T-helper 17 cell (primary cell): Measurements from ENCODE around the gene HSD17B11. TPM values are rescaled to one million over a fixed set of nuclear protein-coding genes. Genes with fewer than 3 reads are reported as not detected.
"Not testable (repeated sequence)": the region's sequence is repeated elsewhere in the genome, so short reads cannot be mapped to it uniquely, and the experiment has no call there.

Source experiments
- ATAC-seq: fragments of 150-1000 bp; cut with Tn5 transposase; 2 replicates; pipeline ENCODE4 v1.10.0; 2021; ENCODE audit warnings: mild to moderate bottlenecking, moderate library complexity
- DNase-seq, 3 donors: peaks; one replicate each; pipeline versions ENCODE4 v3.0.0 to v3.0.0-alpha.2; 2020 to 2021
- H3K9me3 ChIP-seq: one replicate; pipeline ENCODE4 v1.7.0; 2013; ENCODE audit warnings: low read length, mild to moderate bottlenecking; ENCODE audit not compliant: control insufficient read depth, poor library complexity, severe bottlenecking
- H3K27ac Mint-ChIP-seq: one replicate; pipeline ENCODE4 v1.8.0; 2022; ENCODE audit warnings: mild to moderate bottlenecking, moderate library complexity, mixed read lengths
- H3K27me3 Mint-ChIP-seq: one replicate; pipeline ENCODE4 v1.8.0; 2022; ENCODE audit warnings: mixed read lengths
- H3K36me3 Mint-ChIP-seq: one replicate; pipeline ENCODE4 v1.8.0; 2022; ENCODE audit warnings: low read depth, mixed read lengths
- H3K4me1 Mint-ChIP-seq: one replicate; pipeline ENCODE4 v1.8.0; 2022; ENCODE audit warnings: mild to moderate bottlenecking, mixed read lengths
- H3K4me3 Mint-ChIP-seq: one replicate; pipeline ENCODE4 v1.8.0; 2022; ENCODE audit warnings: mild to moderate bottlenecking, moderate library complexity, mixed read lengths
- total RNA-seq, 4 donors: library from RNA in 2 of 4; stranded (reverse) in 2 of 4; gene quantifications; one replicate each; pipeline ENCODE4 v1.2.3 and lab custom pipeline; 2022 to 2026

Gene HSD17B11
- total RNA-seq, 2 donors from 2014 or later: 27.7 to 40.7 TPM

DNA sequence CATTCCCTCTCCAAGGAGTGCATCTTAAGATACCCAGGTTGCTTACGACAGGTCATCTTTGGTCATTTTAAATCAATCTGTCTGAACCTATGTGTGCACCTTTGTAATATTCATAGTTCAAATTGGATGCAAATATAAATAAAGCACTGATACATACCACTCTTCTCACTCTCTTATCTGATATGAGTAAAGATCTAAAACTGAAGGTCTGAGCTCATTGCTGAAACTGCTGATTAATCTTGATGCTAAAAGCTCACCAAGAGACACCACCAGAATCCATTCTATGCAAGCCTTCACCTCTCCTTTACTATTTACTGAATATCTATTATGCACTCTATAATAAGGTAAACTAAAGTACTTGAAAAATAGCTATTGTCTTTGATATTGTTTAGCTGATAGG, 84.9 kb downstream of the HSD17B11 start:
- Mint-ChIP-seq H3K27ac (no peak overlapping the region), H3K4me1 (peaks cover 3% of the 10 kb centered on the region), H3K4me3 (no peak overlapping the region), H3K27me3 (peaks cover 7% of the 10 kb centered on the region), H3K36me3 (peaks cover 2% of the 10 kb centered on the region)
- no peaks in the 10 kb centered on the region for H3K9me3 ChIP-seq
- ATAC-seq (no peak), DNase-seq (no peak)

DNA sequence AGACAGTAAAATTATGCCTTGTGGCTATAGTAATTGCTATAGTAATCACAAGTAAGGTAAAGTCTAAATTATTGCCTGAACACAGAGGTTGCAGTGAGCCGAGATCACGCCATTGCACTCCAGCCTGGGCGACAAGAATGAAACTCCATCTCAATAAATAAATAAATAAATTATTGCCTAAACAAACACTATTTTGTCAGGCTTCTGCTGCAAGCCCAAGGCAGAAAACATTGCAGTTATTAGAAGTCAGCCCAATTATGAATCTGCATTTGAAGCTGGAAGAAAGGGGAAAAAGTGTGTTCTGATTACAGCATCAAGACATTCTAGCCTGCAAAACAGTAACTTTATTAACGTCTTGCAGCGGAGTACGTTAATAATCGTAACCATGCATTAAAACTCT, 85.4 kb downstream of the HSD17B11 start:
- DNase-seq (no peak), ATAC-seq (no peak)
- Mint-ChIP-seq H3K36me3 (peaks cover 2% of the 10 kb centered on the region), H3K4me1 (peaks cover 3% of the 10 kb centered on the region), H3K27me3 (peaks cover 12% of the 10 kb centered on the region), H3K4me3 (peak overlapping the region; percentile 49), H3K27ac (no peak overlapping the region)
- no peaks in the 10 kb centered on the region for H3K9me3 ChIP-seq

DNA sequence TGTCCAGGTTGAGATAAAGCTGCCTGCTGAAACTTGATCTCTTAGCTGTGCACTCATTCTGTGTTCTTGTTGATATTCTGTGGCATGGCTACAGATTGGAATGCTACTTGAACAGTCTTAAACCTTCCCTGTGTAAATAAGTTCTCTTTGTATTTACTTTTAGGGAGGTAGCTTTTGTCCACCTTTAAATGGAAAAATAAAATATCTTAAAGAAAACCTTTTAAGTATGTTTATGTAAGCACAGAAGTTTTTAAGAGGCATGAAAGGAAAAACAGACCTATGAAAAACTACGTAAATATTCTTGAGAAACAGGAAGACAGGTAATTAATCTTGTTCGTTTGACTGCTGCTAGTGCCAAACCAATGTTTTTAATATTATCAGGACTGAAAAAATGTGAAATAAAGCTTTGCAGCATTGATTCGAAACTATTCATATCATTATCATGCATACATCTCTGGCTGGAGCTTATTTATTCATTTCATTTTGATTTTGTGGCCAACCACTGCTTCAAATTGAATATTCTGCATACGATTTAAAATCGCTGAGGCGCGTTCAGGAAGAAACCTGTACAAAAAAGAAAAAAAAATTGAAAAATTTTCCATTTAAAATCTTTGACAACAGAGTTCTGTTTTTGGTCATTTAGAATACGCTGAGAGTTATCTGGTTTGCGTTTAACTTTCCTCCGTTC, 86.1 kb downstream of the HSD17B11 start:
- Mint-ChIP-seq H3K27me3 (peaks cover 13% of the 10 kb centered on the region), H3K27ac (no peak overlapping the region), H3K4me3 (peak overlapping the region; percentile 49), H3K4me1 (peaks cover 3% of the 10 kb centered on the region), H3K36me3 (no peaks in the 10 kb centered on the region)
- DNase-seq (no peak), ATAC-seq (no peak)
- H3K9me3 ChIP-seq: no peaks in the 10 kb centered on the region

GRCh38 chr4:87299898-87300297, 91.1 kb downstream of the HSD17B11 start:
- no peaks in the 10 kb centered on the region for H3K9me3 ChIP-seq
- Mint-ChIP-seq H3K27ac (no peak overlapping the region), H3K36me3 (no peaks in the 10 kb centered on the region), H3K27me3 (peaks cover 21% of the 10 kb centered on the region), H3K4me3 (no peak overlapping the region), H3K4me1 (no peaks in the 10 kb centered on the region)
- no peak for DNase-seq
- ATAC-seq: no peak

DNA sequence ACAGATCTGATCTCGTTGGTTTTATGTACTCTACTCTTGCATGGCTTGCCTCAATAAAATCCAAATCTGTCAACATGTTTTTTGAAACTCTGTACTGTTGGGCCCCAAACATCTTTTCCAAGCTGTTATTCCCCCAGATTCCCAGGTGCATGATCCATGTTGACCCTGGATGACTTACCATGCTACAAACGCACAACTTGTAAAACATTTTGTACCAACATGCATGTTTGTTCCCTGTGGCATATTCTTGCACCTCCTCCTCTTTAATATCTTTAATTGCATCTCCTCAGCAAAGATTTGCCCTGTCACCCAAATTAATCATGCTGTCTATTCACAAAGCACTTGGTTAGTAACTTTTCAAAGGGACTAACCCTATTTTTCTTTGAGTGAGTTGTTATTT, 92.6 kb downstream of the HSD17B11 start:
- no peak for DNase-seq
- Mint-ChIP-seq H3K36me3 (no peaks in the 10 kb centered on the region), H3K27ac (no peak overlapping the region), H3K4me3 (no peak overlapping the region), H3K4me1 (no peaks in the 10 kb centered on the region), H3K27me3 (peaks cover 21% of the 10 kb centered on the region)
- H3K9me3 ChIP-seq: no peaks in the 10 kb centered on the region
- no peak for ATAC-seq

- H3K36me3 Mint-ChIP-seq, ATAC-seq, H3K27me3 Mint-ChIP-seq, H3K4me1 Mint-ChIP-seq, DNase-seq, H3K27ac Mint-ChIP-seq, H3K4me3 Mint-ChIP-seq, H3K9me3 ChIP-seq: not testable (repeated sequence)
Measured at GRCh38 chr4:87294911-87295310, 96.1 kb downstream of the HSD17B11 start.

- DNase-seq, H3K27ac Mint-ChIP-seq, H3K27me3 Mint-ChIP-seq, H3K36me3 Mint-ChIP-seq, H3K9me3 ChIP-seq, ATAC-seq, H3K4me3 Mint-ChIP-seq, H3K4me1 Mint-ChIP-seq: not testable (repeated sequence)
Measured at GRCh38 chr4:87293889-87294288, 97.1 kb downstream of the HSD17B11 start.

GRCh38 chr4:87286970-87287369, 104.0 kb downstream of the HSD17B11 start:
- no peaks in the 10 kb centered on the region for H3K9me3 ChIP-seq
- Mint-ChIP-seq H3K4me1 (no peaks in the 10 kb centered on the region), H3K4me3 (no peak overlapping the region), H3K27me3 (no peaks in the 10 kb centered on the region), H3K36me3 (peaks cover 2% of the 10 kb centered on the region), H3K27ac (no peak overlapping the region)
- no peak for DNase-seq
- ATAC-seq: no peak

Other genes with a start within 250 kb of the HSD17B11 start
- 1 to 10 TPM; 6.8 to 7.9 TPM for gene KLHL8, start 170.6 kb downstream of the HSD17B11 start, total RNA-seq
- under 1 TPM in 1 of 2 donors, not detected in 1; 0.20 TPM for gene HSD17B13, start 68.3 kb downstream of the HSD17B11 start, total RNA-seq
- 1 to 10 TPM; 6.2 to 9.7 TPM for gene NUDT9, start 31.4 kb upstream of the HSD17B11 start, total RNA-seq
- gene SPARCL1, start 138.2 kb upstream of the HSD17B11 start, total RNA-seq: not detected
- not detected for gene DSPP, start 217.3 kb upstream of the HSD17B11 start, total RNA-seq